Measurements from ENCODE around the gene VASH2.
A peak's percentile ranks its signal among the peaks of the same experiment; 100 is the strongest.
"Not testable (repeated sequence)": the region's sequence is repeated elsewhere in the genome, so short reads cannot be mapped to it uniquely, and the experiment has no call there.

The VASH2 gene

DNA sequence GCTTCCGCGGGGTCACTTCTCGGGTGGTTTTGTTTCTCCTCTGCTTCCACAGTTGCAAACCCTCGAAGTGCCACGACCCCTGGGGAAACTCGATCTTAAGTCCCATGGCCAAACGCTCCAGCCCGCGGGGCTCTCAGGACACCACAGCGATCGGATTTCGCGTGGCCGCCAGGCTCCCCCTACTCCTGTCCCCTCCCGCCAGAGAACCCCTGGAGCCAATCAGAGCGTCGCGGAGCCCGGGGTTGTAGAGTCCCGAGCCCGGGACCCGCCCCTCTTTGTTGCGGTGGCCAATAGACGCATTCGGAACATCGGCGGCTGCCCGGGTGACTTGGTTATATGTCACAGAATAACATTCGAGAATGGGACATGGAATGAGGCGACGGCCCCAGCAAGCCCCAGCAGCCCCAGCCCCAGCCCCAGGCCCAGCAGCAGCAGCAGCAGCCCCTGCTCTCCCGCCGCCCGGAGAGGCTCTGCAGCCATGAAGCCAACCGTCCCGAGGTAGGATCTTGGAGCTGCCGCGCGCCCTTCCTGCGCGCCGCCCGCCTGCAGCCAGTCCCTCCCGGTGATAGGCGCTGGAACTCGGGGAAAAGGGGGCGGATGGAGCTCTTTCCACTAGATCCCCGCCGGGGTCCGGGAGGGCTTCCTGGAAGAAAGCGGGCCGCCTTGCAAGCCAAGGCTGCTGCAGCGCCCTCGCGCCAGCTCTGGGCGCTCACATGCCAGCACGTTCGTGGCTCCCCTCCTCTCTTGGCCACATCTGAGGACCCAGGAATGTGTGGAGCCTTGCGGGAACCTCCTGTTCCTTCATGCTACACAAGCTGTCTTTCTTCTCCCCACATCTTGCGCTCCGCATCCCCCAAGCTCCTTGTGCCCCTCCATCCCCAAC, at the start of gene VASH2:
TSS of gene VASH2 (plus strand) at position 299 of the 883 bp plus-strand sequence. CDS start 1,002 bp downstream, outside the sequence.
- peak; percentile 61 to 65 for DNase-seq (ENCODE audit: low read depth in 2 of 2)

DNA sequence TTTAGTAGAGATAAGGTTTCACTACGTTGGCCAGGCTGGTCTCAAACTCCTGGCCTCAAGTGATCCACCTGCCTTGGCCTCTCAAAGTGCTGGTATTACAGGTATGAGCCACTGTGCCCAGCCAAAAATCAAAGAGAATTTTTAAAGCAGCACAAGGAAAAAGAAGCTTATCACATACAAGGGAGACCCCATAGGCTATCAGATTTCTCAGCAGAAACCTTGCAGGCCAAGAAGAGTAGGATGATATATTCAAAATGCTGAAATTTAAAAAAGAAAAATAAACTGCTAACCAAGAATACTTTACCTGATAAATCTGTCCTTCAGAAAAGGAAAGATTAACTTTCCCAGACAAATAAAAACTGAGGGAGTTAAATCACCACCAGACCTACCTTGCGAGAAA, 49.1 kb upstream of the VASH2 start:
- DNase-seq (ENCODE audit: low read depth in 2 of 2): no peak

DNA sequence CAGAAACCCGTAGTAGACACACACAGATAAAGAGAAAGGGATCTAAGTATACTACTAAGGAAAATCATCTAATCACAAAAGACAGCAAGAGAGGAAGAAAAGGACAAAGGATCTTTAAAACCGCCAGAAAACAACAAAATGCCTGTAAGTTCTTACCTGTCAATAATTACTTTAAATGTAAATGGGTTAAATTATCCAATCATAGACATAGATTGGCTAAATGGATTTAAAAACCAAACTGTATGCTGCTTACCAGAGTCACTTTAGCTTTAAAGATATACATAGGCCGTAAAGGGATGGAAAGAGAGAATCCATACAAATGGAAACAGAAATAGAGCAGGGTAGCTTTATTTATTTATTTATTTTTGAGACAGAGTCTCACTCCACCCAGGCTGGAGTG, 48.3 kb upstream of the VASH2 start:
- DNase-seq (ENCODE audit: low read depth in 2 of 2): no peak

DNA sequence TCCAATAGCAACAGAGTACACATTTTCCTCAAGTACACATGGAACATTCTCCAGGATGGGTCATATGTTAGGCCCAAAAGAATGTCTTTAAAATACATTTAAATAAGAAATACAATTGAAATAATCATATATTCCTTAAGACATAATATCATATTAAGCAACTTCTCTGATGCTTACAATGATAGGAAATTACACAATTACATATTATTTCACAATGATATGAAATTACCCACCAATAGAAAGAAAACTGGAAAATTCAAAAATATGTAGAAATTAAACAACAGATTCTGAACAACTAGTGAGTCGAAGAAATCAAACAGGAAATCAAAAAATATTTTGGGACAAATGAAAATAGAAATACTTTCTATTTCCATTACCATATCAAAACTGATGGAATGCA, 46.7 kb upstream of the VASH2 start:
- DNase-seq (ENCODE audit: low read depth in 2 of 2): no peak

GRCh38 chr1:212908071-212908470, 42.3 kb upstream of the VASH2 start:
- DNase-seq (ENCODE audit: low read depth in 2 of 2): not testable (repeated sequence)

- no peak for DNase-seq (ENCODE audit: low read depth in 2 of 2)
These were observed 41.4 kb upstream of the VASH2 start for GRCh38 chr1:212908971-212909370.

- DNase-seq (ENCODE audit: low read depth in 2 of 2): no peak
These were observed 40.7 kb upstream of the VASH2 start for GRCh38 chr1:212909652-212910063.

- DNase-seq (ENCODE audit: low read depth in 2 of 2): not testable (repeated sequence)
These were observed 40.1 kb upstream of the VASH2 start for GRCh38 chr1:212910213-212910612.

DNA sequence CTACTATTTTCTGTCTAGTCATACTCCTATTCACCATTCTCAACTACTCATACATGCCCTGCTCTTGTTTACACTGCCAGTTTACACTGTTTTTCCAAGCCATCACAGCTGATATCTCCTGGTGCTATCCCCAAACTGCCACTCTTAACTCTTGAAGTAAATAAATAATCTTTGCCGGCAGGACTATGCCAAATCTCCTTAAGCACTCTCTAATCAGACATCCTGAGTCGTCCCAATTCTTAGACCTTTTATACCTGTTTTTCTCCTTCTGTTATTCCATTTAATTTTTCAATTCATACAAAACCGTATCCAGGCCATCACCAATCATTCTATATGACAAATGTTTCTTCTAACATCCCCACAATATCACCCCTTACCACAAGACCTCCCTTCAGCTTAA, 36.7 kb upstream of the VASH2 start:
- DNase-seq (ENCODE audit: low read depth in 2 of 2): not testable (repeated sequence)

DNA sequence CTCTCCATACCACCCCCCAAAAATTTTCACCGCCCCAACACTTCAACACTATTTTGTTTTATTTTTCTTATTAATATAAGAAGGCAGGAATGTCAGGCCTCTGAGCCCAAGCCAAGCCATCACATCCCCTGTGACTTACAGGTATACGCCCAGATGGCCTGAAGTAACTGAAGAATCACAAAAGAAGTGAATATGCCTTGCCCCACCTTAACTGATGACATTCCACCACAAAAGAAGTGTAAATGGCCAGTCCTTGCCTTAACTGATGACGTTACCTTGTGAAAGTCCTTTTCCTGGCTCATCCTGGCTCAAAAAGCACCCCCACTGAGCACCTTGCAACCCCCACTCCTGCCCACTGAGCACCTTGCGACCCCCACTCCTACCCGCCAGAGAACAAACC, 36.2 kb upstream of the VASH2 start:
- DNase-seq (ENCODE audit: low read depth in 2 of 2): not testable (repeated sequence)

- DNase-seq (ENCODE audit: low read depth in 2 of 2): no peak
These were observed 35.6 kb upstream of the VASH2 start for GRCh38 chr1:212914789-212915188.

DNA sequence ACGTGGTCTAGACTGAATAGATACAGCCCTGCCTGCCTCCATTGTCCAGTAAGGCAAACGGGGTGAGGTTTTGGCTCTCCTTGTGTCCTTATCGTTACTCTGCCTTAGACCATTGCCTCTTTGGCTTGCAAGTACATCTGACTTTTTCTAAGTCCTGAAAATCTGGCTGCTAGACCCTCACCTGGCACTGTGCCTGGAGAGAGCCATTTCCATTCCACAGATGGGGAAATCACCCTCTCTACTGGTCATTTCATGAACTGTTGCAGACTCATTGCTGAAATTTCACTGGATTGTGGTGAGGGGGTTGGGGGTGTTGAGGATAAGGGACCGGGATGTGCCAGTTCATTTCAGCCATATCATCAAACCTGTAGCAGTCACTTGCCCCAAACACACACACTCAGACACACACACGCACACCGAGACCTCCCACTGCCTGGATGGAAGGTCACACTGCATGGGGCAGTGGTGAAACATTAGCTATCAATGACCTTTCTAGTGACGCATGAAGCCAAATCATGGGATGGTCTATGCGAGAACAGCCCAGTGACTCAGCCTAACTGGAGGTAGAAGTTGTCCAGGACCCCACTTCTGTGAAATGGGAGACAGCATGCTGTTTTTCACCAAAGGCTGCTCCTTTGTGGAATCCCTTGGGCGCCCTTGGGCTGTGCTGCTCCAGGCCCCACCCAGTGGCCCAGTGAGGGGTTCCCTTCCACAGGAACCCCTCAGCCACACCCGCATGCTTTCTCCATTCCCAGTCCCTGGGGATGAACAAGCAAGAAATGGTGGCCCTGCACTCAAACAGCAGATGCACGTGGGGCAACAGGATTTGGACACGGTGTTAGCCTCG, 34.9 kb upstream of the VASH2 start:
- DNase-seq (ENCODE audit: low read depth in 2 of 2): no peak

- DNase-seq (ENCODE audit: low read depth in 2 of 2): no peak
These were observed 33.7 kb upstream of the VASH2 start for GRCh38 chr1:212916481-212917133.

DNA sequence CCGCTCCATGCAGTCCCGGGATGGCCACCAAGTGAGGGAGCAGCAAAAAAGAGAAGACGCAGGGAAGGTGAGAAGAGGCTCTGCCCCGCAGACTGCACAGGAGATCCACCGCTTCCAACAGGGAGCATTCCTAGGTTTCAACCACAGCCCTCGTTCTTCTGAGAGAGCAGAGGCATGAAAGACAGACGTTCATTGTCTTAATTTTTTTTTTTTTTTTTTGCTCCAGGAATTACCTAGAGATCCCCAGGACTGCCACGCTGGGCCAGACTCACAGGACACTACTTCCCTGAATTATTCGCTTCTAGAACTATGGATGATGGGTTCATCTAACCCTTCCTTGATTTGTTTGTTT, 33.2 kb upstream of the VASH2 start:
- DNase-seq (ENCODE audit: low read depth in 2 of 2): no peak

DNA sequence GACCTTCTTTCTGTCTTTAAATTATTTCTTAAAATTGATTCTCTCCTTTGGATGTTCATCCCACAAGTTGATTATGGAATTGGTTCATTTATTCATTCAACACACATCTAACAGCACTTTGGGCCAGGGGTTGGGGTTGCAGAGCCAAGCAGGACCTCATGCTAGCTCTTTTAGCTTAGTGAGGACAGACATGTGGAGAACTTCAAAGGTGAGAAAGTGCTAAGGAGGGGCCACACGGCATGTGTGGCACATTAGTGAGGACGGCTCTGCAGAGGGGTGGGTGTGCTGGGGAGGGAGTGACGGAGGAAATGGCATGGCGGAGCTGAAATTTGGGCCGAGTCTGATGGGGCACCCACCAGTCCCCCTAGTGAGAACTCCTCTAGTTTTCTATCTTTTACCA, 32.5 kb upstream of the VASH2 start:
- no peak for DNase-seq (ENCODE audit: low read depth in 2 of 2)

GRCh38 chr1:212918824-212919223, 31.5 kb upstream of the VASH2 start:
- DNase-seq (ENCODE audit: low read depth in 2 of 2): no peak

GRCh38 chr1:212920246-212920645, 30.1 kb upstream of the VASH2 start:
- DNase-seq (ENCODE audit: low read depth in 2 of 2): no peak

DNA sequence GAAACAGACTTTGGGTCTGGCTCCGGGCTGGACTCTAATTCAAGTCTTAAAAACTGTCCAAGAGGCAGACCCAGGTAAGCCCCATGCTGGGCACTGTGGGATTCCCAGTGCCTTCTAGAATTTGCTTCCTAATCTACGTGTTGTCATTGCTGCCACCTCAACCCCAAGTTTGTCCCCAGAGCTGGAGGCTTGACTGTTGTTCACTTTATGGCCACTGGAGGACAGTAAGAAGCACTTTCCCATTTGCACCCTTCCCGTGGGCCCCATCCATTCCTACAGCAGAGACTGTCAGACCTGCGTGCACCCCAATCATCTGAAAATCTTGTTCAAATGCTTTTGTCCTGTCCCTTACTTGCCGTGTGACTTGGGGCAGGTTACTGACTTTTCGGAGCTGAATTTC, 29.4 kb upstream of the VASH2 start:
- no peak for DNase-seq (ENCODE audit: low read depth in 2 of 2)

- DNase-seq (ENCODE audit: low read depth in 2 of 2): no peak
These were observed 28.3 kb upstream of the VASH2 start for GRCh38 chr1:212922016-212922415.

GRCh38 chr1:212926372-212926771, 24.0 kb upstream of the VASH2 start:
- no peak for DNase-seq (ENCODE audit: low read depth in 2 of 2)

DNA sequence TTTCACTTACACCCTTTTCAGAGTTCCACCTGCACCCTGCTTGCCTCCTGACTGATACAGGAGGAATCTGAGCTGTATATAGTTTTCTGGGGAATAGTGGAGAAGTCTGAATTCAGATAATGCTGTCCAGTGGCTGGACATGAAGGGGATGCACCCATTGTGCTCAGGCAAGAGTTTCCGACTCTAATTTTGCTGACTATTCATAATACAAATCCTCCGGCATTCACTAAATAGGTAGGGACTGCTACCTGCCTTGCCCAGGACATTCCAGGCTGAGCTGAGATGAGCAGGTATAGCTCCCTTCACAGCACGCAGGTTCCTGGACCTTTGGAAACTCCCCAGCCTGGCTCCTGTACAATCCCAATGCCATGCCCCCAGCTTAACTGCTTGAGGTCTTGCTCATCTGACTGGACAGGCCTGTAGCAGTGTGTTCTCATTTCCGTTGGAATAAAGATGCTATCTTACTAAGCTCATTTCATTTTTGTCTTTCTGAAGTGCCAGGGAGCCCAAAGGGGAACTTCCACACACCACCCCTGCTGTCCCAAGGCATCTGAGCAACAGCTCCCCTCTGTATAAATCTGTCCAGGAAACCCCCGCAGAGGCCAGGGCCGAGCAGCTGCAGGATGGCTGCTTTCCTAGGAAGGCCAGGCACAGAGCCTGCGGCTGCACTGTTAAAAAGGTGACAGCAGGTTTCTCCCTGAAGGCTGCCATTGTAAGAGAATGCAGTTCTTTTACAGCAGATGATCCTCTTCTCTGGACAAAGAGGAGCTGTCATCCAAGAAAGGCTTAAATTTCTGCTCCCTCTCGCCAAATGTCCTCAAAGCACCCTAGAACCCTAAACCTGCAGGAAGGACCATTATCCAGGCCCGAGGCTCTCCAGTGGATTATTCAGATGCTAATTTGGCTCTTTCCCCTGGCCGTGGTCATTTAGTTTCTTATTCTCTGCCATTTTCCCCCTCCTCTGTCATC, 21.7 kb upstream of the VASH2 start:
- no peak for DNase-seq (ENCODE audit: low read depth in 2 of 2)

Data from stimulated activated CD4-positive, alpha-beta T cell treated with anti-CD3 and anti-CD28 coated beads, Interleukin-4, amount 100 ng/mL, for 48 hours (primary cell).